LNCAP (cell line): Measurements from ENCODE around the gene ADAMTS16.

Source experiments
- CTCF ChIP-seq: fragments of 450-650 bp; IDR thresholded peaks from 2 replicates; pipeline ENCODE4 v1.5.1; 2017; ENCODE audit warnings: mild to moderate bottlenecking

Gene ADAMTS16

GRCh38 chr5:5278201-5278814, 138.2 kb downstream of the ADAMTS16 start:
- no peak for TF ChIP-seq CTCF

GRCh38 chr5:5278815-5279381, 138.8 kb downstream of the ADAMTS16 start:
- no peak for TF ChIP-seq CTCF

GRCh38 chr5:5285906-5286305, 145.8 kb downstream of the ADAMTS16 start:
- TF ChIP-seq CTCF, result no peak

- TF ChIP-seq CTCF, result no peak
Measured at GRCh38 chr5:5287419-5287818, 147.3 kb downstream of the ADAMTS16 start.

DNA sequence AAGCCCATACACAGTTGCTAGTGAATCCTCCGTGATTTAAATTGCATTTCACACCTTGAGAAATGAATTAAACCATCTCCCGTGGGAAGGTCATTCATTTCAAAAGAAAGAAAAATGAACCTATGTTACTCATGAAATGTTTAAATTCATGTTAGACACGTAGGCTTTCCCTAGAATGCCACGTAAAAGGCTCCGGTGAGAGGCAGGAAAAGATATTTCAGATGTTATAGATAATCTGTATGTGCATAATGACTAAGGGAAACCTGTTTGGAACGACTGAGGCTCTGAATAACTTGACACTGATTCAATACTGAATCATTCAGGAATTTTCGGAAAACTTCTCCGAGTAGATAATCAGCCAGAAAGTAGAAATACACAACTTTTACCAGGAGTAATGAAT, 148.1 kb downstream of the ADAMTS16 start:
- TF ChIP-seq CTCF, result no peak

DNA sequence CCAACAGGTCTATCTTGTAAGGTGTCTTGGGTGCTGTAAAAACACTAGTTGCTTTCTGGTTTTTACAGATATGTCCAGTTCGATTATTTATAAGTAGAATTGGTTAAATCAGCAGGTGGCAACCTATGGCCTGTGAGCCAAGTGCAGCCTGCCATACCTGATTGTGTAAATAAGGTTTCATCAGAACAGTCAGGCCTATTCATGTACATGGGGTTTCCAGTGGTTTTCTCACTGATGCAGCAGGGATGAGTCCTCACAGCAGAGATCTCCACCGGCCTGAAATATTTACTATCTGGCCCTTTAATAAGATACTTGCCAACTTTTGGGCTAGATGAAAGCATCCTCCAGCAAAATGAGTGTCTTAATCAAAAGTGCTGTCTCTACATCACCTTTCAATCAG, 149.4 kb downstream of the ADAMTS16 start:
- no peak for TF ChIP-seq CTCF

DNA sequence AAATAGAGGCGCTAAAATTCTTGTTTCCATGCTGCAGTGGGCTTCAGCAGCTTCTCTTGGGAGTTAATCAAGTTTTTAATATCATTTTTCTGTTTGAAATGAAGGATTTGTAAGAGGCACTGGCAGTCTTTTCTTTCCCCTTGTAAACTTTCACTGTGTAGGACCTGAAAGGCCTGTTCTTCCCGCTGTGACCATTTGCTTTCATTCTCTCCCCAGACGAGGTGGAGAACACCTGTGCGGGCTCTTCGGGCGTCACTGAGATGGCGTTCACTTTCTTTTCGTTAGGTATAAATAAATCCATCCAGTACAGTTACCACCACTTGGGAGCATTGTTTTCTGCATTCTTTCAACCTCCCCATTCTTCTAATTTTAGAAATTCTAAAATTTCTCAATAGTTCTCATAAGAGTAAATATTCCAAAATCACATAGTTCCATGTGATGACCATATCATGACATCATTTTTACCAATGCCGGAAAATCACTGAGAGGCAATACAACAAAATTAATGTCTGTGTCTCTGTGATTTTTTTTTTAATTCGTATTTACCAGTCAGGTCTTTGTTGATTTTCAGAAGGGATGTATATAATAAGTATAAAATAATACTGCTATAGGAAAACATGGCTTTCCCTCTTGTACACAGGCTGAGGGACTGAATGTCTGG, 150.7 kb downstream of the ADAMTS16 start:
- no peak for TF ChIP-seq CTCF
